Vagina (tissue), 2 donors: ENCODE results near the gene ATP2C2.

Experiments used
- POLR2A ChIP-seq, 2 donors: fragments of 450-650 bp; IDR thresholded peaks; one replicate each; pipeline ENCODE4 v1.6.1; 2017; ENCODE audit warnings: antibody characterized with exemption in 2 of 2, mild to moderate bottlenecking in 2 of 2, moderate library complexity in 2 of 2
- POLR2AphosphoS5 ChIP-seq, 2 donors: sonication (generic); formaldehyde crosslinking; IDR thresholded peaks; one replicate each; pipeline ENCODE4 v1.9.0; 2017; ENCODE audit warnings: antibody characterized with exemption in 2 of 2, mild to moderate bottlenecking in 2 of 2, low read depth in 1 of 2; ENCODE audit not compliant: insufficient read depth in 1 of 2

- TF ChIP-seq POLR2A (IDR thresholded peaks at IDR 0.05) (no peak), POLR2AphosphoS5 (IDR thresholded peaks at IDR 0.05; ENCODE audit: insufficient read depth in 1 of 2, low read depth in 1 of 2) (no peak)
Observed at GRCh38 chr16:84416407-84417321, 48.3 kb downstream of the ATP2C2 start.
